Neural progenitor cell (in vitro differentiated cells): ENCODE measurements around the gene UNK. TPM values are rescaled to one million over a fixed set of nuclear protein-coding genes. Genes with fewer than 3 reads are reported as not detected.

Experiments
- DNase-seq: peaks from one replicate; pipeline ENCODE4 v3.0.0-alpha.2; 2016; ENCODE audit warnings: low spot score
- H2AFZ ChIP-seq: fragments of 200-600 bp; sonication (generic); replicated peaks from 2 replicates; pipeline ENCODE4 v1.6.1; 2016; ENCODE audit warnings: antibody characterized with exemption
- H3F3A ChIP-seq: fragments of 200-600 bp; sonication (generic); 2 replicates; pipeline ENCODE4 v1.6.1; 2016; ENCODE audit warnings: antibody characterized with exemption, low read depth
- H3K27ac ChIP-seq: fragments of 200-600 bp; sonication (generic); 2 replicates; pipeline ENCODE4 v1.5.1; 2016; ENCODE audit warnings: mild to moderate bottlenecking
- H3K27me3 ChIP-seq: fragments of 200-600 bp; sonication (generic); 2 replicates; pipeline ENCODE4 v1.6.1; 2016; ENCODE audit warnings: mild to moderate bottlenecking, moderate library complexity
- H3K36me3 ChIP-seq: fragments of 200-600 bp; sonication (generic); 2 replicates; pipeline ENCODE4 v1.5.1; 2016
- H3K4me1 ChIP-seq: fragments of 200-600 bp; sonication (generic); 2 replicates; pipeline ENCODE4 v1.6.1; 2016; ENCODE audit warnings: mixed run types
- H3K4me2 ChIP-seq: fragments of 200-600 bp; sonication (generic); 2 replicates; pipeline ENCODE4 v1.6.1; 2016
- H3K4me3 ChIP-seq: fragments of 200-600 bp; sonication (generic); 2 replicates; pipeline ENCODE4 v1.5.1; 2016
- H3K79me2 ChIP-seq: fragments of 200-600 bp; sonication (generic); 2 replicates; pipeline ENCODE4 v1.6.1; 2016; ENCODE audit warnings: low read depth
- H3K9ac ChIP-seq: fragments of 200-600 bp; sonication (generic); 2 replicates; pipeline ENCODE4 v1.6.1; 2016
- H3K9me3 ChIP-seq: fragments of 200-600 bp; sonication (generic); 2 replicates; pipeline ENCODE4 v1.5.1; 2016; ENCODE audit warnings: low read depth
- H4K20me1 ChIP-seq: fragments of 200-600 bp; sonication (generic); 2 replicates; pipeline ENCODE4 v1.6.1; 2016; ENCODE audit warnings: low read depth
- H3K27ac Mint-ChIP-seq: 3 replicates; pipeline ENCODE4 v1.8.0; 2021; ENCODE audit warnings: mixed read lengths
- H3K27me3 Mint-ChIP-seq: 2 replicates; pipeline ENCODE4 v1.8.0; 2022; ENCODE audit warnings: low read depth, mild to moderate bottlenecking, inconsistent platforms, moderate library complexity, mixed read lengths; ENCODE audit not compliant: insufficient read depth
- H3K36me3 Mint-ChIP-seq: 3 replicates; pipeline ENCODE4 v1.8.0; 2021; ENCODE audit warnings: mixed read lengths
- H3K4me1 Mint-ChIP-seq: 3 replicates; pipeline ENCODE4 v1.8.0; 2021; ENCODE audit warnings: mixed read lengths
- H3K4me3 Mint-ChIP-seq: 3 replicates; pipeline ENCODE4 v1.8.0; 2021; ENCODE audit warnings: mild to moderate bottlenecking, moderate library complexity, mixed read lengths
- H3K9me3 Mint-ChIP-seq: 3 replicates; pipeline ENCODE4 v1.8.0; 2020; ENCODE audit warnings: mixed read lengths
- EZH2 ChIP-seq: fragments of 200-600 bp; sonication (generic); IDR thresholded peaks from 2 replicates; pipeline ENCODE4 v1.6.1; 2017; ENCODE audit warnings: antibody characterized with exemption, mild to moderate bottlenecking, moderate library complexity
- EZH2phosphoT487 ChIP-seq: fragments of 200-600 bp; sonication (generic); IDR thresholded peaks from 2 replicates; pipeline ENCODE4 v1.6.1; 2017; ENCODE audit warnings: antibody characterized with exemption
- total RNA-seq: library from RNA; depleted of rRNA; stranded (reverse); fragments of >200 nt; gene quantifications from 2 replicates; pipeline ENCODE4 v1.2.3, GENCODE V29; 2015; ENCODE audit warnings: low replicate concordance
- TF ChIP-seq, protein P1 (sequence below): fragments of 200-600 bp; sonication (generic); IDR thresholded peaks from 2 replicates; pipeline ENCODE4 v1.5.1; 2017; ENCODE audit warnings: antibody characterized with exemption, mild to moderate bottlenecking

UNK gene
- total RNA-seq, 1 donor from 2014 or later, result 38.5 TPM

DNA sequence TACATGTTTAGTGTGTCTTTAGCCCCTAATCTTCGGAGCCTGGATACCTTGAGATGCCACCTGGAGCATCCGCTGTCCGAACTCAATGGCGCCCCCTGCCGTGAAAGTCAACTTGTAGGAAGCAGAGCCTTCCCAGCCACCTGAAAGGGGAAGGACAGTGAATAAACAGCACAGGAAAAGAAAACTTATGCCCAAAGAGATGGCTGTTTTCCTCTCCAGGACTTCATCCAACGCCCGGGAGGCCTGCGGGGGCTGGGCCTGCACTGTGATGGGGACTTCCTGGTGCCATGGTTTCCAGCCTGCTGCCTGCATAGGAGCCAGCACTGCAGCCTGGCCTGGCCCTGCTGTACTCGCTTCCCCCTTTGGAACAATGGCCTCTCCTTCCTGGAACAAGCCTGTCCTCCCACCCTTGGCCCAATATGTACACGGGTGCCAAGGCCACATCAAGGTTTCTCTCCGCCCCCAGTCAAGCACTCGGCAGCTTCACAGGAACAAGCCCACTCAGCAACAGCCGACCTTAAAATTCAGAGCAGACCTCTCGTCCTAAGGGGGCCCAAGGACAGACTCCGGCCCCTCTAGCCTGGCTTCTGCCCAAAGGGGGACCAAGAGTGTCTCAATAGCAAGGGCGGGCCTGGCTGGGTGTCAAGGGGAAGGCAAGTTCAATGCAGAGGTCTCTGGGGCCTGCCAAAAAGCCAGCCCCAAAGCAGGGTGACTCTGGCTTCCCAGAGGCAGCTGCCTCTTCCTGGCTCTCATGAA lies 64.1 kb downstream of the UNK start:
- H3K4me3 Mint-ChIP-seq, result peak overlapping the region; percentile 58

DNA sequence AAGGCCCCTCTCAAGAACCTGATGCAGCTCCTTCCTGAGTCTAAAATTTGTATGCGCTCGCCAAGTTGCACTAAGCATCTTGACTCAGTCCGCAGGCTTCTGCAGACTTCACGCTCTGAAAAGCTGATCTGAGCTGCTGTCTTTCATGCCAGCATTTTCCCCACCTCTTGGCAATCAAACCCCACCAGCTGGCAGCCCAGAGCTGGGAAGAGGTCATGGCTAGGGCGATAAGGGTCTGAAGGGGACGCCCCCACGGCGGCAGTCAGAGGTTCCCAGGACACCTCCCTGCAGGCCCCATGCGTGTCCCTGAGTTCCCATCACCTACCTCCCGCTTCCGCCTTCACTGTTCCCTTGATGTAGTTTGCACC lies 64.7 kb downstream of the UNK start:
- H3K9me3 ChIP-seq, result no peaks in the 10 kb centered on the region
- no peaks in the 10 kb centered on the region for H3K9me3 Mint-ChIP-seq
- H3K79me2 ChIP-seq, result peaks cover 16% of the 10 kb centered on the region
- no peak overlapping the region for H3K4me3 Mint-ChIP-seq
- TF ChIP-seq EZH2phosphoT487, result no peak
- TF ChIP-seq EZH2, result no peak
- TF ChIP-seq, protein P1, sequence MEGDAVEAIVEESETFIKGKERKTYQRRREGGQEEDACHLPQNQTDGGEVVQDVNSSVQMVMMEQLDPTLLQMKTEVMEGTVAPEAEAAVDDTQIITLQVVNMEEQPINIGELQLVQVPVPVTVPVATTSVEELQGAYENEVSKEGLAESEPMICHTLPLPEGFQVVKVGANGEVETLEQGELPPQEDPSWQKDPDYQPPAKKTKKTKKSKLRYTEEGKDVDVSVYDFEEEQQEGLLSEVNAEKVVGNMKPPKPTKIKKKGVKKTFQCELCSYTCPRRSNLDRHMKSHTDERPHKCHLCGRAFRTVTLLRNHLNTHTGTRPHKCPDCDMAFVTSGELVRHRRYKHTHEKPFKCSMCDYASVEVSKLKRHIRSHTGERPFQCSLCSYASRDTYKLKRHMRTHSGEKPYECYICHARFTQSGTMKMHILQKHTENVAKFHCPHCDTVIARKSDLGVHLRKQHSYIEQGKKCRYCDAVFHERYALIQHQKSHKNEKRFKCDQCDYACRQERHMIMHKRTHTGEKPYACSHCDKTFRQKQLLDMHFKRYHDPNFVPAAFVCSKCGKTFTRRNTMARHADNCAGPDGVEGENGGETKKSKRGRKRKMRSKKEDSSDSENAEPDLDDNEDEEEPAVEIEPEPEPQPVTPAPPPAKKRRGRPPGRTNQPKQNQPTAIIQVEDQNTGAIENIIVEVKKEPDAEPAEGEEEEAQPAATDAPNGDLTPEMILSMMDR, result no peak
- H2AFZ ChIP-seq, result no peak overlapping the region
- no peak overlapping the region for H3K27ac ChIP-seq
- no peaks in the 10 kb centered on the region for H3K4me1 ChIP-seq
- H3K4me2 ChIP-seq, result no peak overlapping the region
- no peaks in the 10 kb centered on the region for H3K27me3 ChIP-seq
- H3F3A ChIP-seq, result peaks cover 20% of the 10 kb centered on the region
- no peak for DNase-seq
- peaks cover 6% of the 10 kb centered on the region for H4K20me1 ChIP-seq
- H3K36me3 Mint-ChIP-seq, result peaks cover 5% of the 10 kb centered on the region
- H3K4me1 Mint-ChIP-seq, result peaks cover 11% of the 10 kb centered on the region
- H3K4me3 ChIP-seq, result no peak overlapping the region
- no peak overlapping the region for H3K9ac ChIP-seq
- H3K27me3 Mint-ChIP-seq, result peaks cover 4% of the 10 kb centered on the region
- no peak overlapping the region for H3K27ac Mint-ChIP-seq
- H3K36me3 ChIP-seq, result no peaks in the 10 kb centered on the region

More for the DNA sequence above, 64.1 kb downstream of the UNK start:
- Mint-ChIP-seq H3K27ac (no peak overlapping the region), H3K9me3 (no peaks in the 10 kb centered on the region), H3K4me1 (peaks cover 8% of the 10 kb centered on the region), H3K36me3 (peaks cover 5% of the 10 kb centered on the region), H3K27me3 (peaks cover 2% of the 10 kb centered on the region)
- Histone ChIP-seq H3K27ac (no peak overlapping the region), H3K27me3 (no peaks in the 10 kb centered on the region), H3K79me2 (peaks cover 11% of the 10 kb centered on the region), H3K4me2 (no peak overlapping the region), H3K4me3 (no peak overlapping the region), H3F3A (peaks cover 20% of the 10 kb centered on the region), H3K9ac (no peak overlapping the region), H4K20me1 (peaks cover 6% of the 10 kb centered on the region), H3K9me3 (no peaks in the 10 kb centered on the region), H3K36me3 (no peaks in the 10 kb centered on the region), H3K4me1 (no peaks in the 10 kb centered on the region), H2AFZ (no peak overlapping the region)
- no peak for TF ChIP-seq EZH2
- TF ChIP-seq, protein P1, result peak; percentile 83
- peak; percentile 84 for DNase-seq

DNA sequence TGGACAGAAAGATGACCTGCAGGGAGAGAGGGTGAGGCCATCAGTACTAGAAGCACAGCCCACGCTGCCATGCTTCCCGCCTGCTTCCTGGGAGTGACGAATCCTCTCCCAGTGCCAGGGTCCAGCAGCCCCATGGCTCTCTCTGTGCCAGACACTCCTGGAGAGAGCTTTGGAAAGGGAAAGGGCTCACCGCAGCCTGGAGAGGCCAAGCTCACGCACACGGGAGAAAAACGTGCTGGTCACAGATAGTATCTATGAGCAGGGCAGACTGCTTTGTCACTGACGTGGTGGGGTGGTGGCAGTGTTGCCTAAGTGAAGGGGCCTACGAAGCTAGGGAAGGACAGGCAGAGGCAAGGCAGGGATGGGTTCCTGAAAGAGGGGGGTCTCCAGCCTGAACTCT lies 65.1 kb downstream of the UNK start:
- H3K27me3 Mint-ChIP-seq, result peaks cover 5% of the 10 kb centered on the region
- H3K36me3 ChIP-seq, result no peaks in the 10 kb centered on the region
- no peak overlapping the region for H3K27ac ChIP-seq

More for the DNA sequence above, 65.1 kb downstream of the UNK start:
- Histone ChIP-seq H2AFZ (no peak overlapping the region), H3K4me3 (no peak overlapping the region), H3K4me2 (no peak overlapping the region), H3K4me1 (no peaks in the 10 kb centered on the region), H3K27me3 (no peaks in the 10 kb centered on the region), H3K9me3 (no peaks in the 10 kb centered on the region), H3K79me2 (peaks cover 21% of the 10 kb centered on the region), H3F3A (peaks cover 24% of the 10 kb centered on the region), H4K20me1 (peaks cover 11% of the 10 kb centered on the region), H3K9ac (no peak overlapping the region)
- H3K9me3 Mint-ChIP-seq, result no peaks in the 10 kb centered on the region
- H3K4me3 Mint-ChIP-seq, result no peak overlapping the region
- TF ChIP-seq EZH2 (no peak), EZH2phosphoT487 (no peak)
- TF ChIP-seq, protein P1, result no peak
- H3K4me1 Mint-ChIP-seq, result peaks cover 13% of the 10 kb centered on the region
- peaks cover 5% of the 10 kb centered on the region for H3K36me3 Mint-ChIP-seq
- no peak overlapping the region for H3K27ac Mint-ChIP-seq
- DNase-seq, result no peak
